HG03432 (cell line): Measurements from ENCODE around the gene EFCAB14.
"Not testable (repeated sequence)": the region's sequence is repeated elsewhere in the genome, so short reads cannot be mapped to it uniquely, and the experiment has no call there.

ENCODE experiments used
- ATAC-seq: cut with Tn5 transposase; IDR thresholded peaks from one replicate; pipeline ENCODE4 v1.9.1; 2021; ENCODE audit warnings: mild to moderate bottlenecking, moderate library complexity; ENCODE audit not compliant: unreplicated experiment

The EFCAB14 gene

DNA sequence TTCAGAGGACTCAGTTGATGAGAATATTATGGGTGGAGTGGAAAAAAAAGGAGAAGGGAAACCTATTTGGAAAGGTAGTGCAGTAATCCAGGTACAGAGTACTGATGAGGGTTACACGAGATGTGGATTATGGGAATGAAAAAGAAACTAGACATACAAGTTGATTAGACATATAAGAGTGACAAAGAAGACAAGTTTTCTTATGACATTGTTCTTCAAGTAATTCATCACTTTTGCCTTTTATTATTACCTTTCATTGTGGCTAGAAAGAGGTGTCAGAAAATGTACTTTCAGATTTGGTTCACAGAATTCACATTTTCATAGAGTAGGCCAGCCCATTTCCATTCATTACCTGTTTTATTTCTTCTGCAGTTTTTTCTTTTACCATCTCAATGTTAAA is 61.1 kb downstream of the EFCAB14 start:
- no peak for ATAC-seq

- no peak for ATAC-seq
Observed at GRCh38 chr1:46656643-46657042, 62.3 kb downstream of the EFCAB14 start.

GRCh38 chr1:46655848-46656247 is 63.1 kb downstream of the EFCAB14 start:
- ATAC-seq: no peak

DNA sequence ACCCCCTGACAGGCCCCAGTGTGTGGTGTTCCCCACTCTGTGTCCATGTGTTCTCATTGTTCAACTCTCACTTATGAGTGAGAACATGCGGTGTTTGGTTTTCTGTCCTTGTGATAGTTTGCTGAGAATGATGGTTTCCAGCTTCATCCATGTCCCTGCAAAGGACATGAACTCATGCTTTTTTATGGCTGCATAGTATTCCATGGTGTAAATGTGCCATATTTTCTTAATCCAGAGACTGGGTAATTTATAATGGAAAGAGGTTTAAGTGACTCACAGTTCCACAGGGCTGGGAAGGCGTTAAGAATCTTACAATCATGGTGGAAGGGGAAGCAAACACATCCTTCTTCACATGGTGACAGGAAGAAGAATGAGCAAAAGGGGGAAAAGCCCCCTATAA is 64.2 kb downstream of the EFCAB14 start:
- not testable (repeated sequence) for ATAC-seq

DNA sequence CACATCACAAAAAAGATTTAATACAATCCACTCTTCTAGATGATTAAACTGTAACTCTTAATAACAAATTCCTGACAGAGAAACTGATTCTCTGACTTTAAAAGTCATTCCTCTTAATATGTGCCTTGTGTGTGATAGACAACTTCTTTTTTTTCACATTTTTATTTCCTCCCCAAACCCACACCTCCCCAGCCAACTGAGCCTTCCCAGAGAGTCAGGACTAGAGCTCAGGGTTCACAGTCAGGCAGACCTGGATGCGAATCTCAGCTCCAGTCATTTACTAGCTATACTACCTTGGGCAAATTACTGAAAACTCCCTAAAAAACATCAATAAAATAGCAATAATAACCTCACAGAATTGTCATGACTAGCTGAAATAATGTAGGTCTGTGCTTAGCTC is 64.9 kb downstream of the EFCAB14 start:
- no peak for ATAC-seq

- no peak for ATAC-seq
Observed at GRCh38 chr1:46653405-46653958, 65.4 kb downstream of the EFCAB14 start.

- no peak for ATAC-seq
Observed at GRCh38 chr1:46652321-46653100, 66.4 kb downstream of the EFCAB14 start.

DNA sequence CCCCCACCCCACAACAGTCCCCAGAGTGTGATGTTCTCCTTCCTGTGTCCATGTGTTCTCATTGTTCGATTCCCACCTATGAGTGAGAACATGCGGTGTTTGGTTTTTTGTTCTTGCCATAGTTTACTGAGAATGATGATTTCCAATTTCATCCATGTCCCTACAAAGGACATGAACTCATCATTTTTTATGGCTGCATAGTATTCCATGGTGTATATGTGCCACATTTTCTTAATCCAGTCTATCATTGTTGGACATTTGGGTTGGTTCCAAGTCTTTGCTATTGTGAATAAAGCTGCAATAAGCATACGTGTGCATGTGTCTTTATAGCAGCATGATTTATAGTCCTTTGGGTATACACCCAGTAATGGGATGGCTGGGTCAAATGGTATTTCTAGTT is 67.8 kb downstream of the EFCAB14 start:
- not testable (repeated sequence) for ATAC-seq

DNA sequence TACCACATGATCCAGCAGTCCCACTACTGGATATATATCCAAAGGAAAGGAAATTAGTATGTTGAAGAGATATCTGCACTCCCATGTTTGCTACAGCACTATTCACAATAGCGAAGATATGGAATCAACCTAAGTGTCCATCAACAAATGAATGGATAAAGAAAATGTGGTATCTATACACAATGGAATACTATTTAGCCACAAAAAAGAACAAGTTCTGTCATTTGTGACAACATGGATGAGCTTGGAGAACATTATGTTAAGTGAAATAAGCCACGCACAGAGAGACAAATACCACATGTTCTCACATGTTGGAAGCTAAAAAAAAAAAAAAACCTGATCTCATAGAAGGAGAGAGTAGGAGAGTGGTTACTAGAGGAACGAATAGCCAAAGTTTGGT is 68.4 kb downstream of the EFCAB14 start:
- no peak for ATAC-seq

DNA sequence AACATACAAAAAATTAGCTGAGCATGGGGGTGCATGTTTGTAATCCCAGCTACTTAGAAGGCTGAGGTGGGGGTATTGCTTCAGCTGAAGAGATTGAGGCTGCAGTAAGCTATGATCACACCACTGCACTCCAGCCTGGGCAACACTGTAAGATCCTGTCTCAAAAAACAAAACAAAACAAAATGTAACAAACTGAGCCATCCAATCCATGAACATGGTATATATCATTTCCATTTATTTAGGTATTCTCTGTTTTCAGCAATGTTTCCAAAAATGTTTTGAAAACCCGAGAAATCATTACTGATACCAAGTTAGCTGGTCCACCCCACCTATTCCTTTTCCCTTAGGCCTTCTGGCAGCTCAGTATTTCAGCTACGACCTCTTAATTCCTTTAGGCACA is 69.2 kb downstream of the EFCAB14 start:
- no peak for ATAC-seq

- no peak for ATAC-seq
Observed at GRCh38 chr1:46647611-46648010, 71.3 kb downstream of the EFCAB14 start.

DNA sequence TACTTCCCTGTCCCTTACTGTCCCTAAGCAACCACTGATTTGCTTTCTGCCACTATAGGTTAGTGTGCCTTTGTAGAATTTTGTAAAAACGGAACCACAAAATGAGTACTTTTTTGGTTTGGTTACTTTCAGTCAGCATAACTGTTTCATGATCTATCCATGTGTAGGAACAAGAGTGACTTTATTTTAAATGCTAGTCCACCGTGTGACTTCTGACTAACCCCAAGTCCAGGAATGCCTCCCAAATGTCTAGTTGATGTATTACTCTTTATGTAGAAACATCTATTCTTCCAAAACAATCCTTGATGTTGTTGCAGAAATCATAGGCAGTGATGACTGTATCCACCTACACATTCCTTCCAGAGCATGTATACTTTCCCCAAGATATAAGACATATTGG is 72.1 kb downstream of the EFCAB14 start:
- no peak for ATAC-seq

DNA sequence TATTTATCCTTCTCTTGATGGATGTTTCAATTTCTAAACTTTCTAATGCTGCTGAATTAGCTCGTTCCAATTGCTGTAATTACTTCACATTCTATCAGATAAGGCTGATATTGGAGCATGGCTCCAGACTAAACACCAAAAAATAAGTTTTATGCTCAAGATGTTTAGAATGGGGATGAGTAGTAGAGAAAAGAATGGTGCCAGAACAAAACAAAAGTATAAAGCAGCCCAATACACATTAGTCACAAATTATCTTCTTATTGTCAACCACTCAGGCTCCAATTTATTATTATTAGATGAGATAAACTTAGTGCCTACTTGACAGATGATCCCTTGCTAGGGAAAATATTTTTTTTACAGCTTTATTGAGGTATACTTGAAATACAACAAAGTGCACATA is 72.6 kb downstream of the EFCAB14 start:
- no peak for ATAC-seq

- ATAC-seq: no peak
Observed at GRCh38 chr1:46645815-46646214, 73.1 kb downstream of the EFCAB14 start.

GRCh38 chr1:46643368-46643775 is 75.5 kb downstream of the EFCAB14 start:
- ATAC-seq: no peak

DNA sequence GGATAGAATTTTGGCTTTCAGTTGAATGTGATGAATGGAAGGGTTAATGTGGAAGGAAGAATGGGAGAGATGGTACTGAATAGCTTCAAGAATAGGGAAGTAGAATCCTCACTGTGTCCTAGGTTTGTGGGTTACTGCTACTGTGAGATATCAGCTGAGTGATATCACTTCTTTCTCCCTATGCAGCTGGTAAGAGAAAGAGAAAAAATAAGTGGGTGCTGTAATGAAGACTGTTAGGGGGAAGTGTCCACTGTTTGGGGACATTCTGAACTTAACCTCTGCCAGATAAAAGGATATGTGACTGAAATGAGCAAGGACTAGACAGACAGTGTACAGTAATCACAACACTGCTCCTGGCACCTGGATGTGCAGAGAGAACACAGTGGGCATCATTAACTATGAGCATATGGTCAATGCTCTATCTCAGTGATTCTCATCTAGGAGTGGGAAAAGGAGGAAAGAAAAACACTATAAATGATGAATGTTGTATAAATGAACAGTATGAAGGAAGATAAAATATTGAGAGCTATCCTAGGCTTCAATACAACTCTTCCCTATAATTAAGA is 76.7 kb downstream of the EFCAB14 start:
- no peak for ATAC-seq

- no peak for ATAC-seq
Observed at GRCh38 chr1:46639547-46639946, 79.4 kb downstream of the EFCAB14 start.

DNA sequence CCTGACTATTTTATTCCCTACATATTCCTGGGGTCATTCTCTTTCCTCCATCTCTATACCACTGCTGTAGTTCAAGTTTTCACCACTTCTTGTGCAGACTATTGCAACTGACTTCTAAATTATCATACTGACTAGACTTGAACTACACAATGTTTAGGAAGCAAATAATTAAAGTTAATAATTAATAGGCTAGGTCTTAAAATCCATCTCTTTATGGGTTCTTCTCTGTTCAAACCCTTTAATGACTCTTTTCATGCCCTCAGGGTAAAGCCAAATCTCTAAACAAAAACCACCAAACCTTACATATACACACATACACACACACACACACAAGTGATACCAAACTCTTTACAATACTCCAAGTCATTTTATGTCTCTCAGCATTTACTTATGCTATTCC is 80.0 kb downstream of the EFCAB14 start:
- no peak for ATAC-seq

DNA sequence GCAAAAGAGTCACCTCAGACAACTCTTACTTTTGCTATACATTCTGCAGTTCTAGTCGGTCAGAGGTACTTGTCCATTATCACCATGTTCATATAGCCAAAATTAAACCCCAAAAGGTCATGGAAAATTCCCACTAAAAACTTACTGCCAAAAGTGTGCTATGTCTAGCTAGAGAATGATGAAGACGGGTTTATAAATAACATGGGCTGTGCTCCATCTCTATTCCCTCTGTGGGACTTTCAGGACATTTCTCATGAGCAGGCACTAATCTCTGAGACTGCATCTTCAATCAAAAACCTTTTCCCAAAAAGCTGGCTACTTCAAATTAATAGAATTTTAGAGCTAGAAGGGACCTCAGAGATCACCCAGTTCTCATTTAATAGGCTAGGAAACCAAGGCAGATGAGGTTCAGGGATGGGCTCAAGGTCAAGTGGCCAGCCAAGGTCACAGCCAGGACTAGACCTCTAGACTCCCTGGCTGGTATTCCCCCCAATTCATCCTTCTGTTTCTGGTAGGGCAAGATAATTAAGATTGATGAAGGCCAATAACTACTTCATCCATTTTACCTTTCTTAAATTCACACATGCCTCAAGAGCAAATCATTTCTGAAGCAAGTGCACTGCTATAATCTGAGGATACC is 81.3 kb downstream of the EFCAB14 start:
- no peak for ATAC-seq

- ATAC-seq: no peak
Observed at GRCh38 chr1:46635205-46635604, 83.7 kb downstream of the EFCAB14 start.

- no peak for ATAC-seq
Observed at GRCh38 chr1:46630719-46631118, 88.2 kb downstream of the EFCAB14 start.
